GM18505 (cell line): ENCODE results near the gene EFHC2.

ENCODE experiments used
- ATAC-seq: cut with Tn5 transposase; IDR thresholded peaks from one replicate; pipeline ENCODE4 v1.9.1; 2021; ENCODE audit not compliant: unreplicated experiment
- POLR2A ChIP-seq: IDR thresholded peaks from 4 replicates; pipeline ENCODE4 v1.6.1; 2011; ENCODE audit warnings: borderline replicate concordance; ENCODE audit not compliant: insufficient read depth, insufficient read length; ENCODE audit errors: extremely low read depth

The EFHC2 gene

DNA sequence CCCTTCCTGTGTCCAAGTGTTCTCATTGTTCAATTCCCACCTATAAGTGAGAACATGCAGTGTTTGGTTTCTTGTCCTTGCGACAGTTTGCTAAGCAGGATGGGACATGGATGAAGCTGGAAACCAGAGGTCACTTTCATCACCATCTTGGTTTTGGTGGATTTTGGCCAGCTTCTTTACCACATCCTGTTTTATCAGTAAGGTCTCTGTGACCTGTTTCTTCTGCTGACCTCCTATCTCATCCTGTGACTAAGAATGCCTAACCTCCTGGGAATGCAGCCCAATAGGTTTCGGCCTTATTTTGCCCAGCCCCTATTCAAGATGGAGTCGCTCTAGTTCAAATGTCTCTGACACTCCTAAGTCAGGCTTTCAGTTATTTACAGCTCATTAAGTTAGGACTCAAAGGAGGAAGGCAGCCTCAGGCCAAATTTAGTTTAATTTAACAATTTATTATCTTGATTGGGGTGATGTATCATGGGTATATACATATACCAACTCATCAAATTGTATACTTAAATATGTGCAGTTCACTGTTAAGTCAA, 200.3 kb downstream of the EFHC2 start:
- TF ChIP-seq POLR2A = no peak
- ATAC-seq = no peak

DNA sequence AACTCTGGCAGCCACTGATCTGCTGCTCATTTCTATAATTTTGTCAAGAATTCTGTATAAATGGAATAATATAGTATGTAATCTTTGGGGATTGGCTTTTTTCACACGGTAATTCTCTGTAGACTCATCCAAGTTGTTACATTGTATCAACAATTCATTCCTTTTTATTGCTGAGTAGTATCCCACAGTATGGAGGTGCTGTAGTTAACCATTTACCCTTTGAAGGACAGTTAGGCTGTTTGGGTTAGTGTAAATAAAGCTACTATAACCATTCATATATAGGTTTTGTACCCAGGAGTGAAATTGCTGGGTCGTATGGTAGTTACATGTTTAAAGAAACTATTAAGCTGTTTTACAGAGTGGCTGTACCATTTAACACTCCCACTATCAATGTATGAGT, 213.3 kb downstream of the EFHC2 start:
- no peak for TF ChIP-seq POLR2A
- ATAC-seq = no peak

DNA sequence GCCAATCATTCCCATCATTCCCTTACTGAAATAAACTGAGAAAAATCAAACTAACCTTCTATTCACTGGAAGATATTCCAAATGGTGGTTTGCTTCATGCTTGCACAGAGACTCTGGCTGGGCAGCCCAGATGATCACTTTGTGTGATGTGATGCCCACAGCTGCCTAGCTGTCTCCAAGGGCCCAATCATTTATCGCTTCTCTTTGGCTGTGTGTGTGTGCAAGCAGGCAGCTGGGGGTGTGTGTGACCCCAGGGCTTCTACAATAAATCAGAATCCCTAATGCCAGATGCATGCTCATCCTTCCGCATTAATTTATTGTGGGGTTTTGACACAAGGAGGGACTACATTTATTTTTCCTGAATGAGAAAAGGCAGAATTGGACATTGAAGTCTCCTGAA, 230.1 kb downstream of the EFHC2 start:
- no peak for ATAC-seq
- TF ChIP-seq POLR2A = no peak

DNA sequence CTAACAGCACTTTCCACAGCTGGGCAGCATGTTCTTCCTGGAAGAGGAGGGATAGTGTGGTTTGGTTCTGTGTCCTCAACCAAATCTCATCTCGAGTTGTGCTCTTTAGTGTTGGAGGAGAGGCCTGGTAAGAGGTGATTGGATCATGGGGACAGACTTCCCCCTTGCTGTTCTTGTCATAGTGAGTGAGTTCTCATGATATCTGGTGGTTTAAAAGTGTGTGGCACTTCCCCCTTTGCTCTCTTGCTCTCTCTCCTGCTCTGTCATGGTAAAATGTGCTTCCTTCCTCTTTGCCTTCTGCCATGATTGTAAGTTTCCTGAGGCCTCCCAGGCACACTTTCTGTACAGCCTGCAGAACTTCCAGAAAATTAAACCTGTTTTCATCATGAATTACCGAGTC, 236.6 kb downstream of the EFHC2 start:
- no peak for TF ChIP-seq POLR2A
- no peak for ATAC-seq

DNA sequence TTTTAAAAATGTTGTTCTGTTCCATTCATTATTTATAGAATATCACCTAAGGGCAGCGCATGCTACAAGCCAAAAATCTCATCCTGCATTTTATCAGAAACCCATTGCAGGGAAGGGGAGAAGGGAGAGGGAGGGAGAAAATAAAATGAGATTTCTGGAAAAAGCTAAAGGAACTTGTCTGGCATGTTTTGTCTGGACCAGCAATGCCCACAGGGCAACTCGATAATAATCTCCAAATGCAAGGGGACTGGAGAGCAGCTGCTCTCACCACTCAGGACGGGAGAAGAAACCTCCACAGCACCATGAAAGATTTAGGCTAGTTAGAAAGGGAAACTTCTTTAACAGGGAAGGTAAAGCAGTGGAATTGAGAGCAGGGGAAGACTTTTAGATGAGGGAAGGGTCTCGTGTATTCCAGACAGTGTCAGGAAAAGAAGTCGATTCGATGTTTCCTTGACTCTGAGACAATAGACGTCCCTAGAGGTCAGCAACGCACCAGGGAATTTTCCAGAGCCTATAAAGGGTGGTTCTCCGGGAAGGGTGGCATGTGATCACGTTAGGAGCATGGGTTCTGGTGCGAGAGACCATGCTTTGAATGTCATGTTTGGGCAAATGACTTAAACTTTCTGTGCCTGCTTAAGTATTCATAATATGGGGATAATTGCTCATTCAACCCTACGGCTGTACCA, 238.1 kb downstream of the EFHC2 start:
- TF ChIP-seq POLR2A = no peak

DNA sequence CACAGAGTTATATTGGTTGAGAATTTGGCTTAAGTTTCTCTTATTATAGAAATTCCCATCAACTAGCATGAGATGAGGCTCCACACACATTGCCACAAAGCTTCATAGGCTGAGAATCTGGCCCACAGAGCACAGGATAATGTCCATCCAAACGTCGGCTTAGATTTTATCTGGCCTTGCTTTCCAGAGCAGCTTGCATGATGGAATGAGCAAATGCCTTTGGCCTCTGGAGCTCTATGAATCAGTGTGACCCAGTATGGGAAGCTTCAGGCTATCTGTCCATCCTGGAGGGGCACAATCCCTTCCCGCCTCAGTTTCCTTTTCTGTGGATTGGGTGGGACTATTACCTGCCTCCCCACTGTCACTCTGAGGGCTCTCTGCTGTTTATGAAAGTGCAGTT, 238.8 kb downstream of the EFHC2 start:
- TF ChIP-seq POLR2A = no peak
- no peak for ATAC-seq

More for the DNA sequence above, 238.1 kb downstream of the EFHC2 start:
- no peak for ATAC-seq

DNA sequence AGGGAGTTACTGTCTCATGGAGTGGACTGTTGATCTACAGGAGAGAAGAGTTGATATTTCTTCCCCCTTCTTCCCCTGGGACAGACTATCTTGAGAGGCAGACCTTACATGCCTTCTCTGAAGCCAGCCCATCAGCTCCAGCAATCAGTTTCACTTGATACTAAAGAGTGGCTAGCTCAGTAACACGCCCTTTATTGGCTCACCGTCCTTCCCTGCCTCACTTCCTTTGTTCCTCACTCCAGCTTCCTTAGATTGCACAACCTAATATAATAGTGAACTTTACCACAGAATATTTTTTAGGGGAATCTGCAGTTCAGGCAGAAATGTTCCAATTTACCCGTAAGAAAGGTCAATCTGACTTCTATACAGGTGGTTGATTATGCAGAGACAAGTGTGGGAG, 242.2 kb downstream of the EFHC2 start:
- no peak for ATAC-seq
- no peak for TF ChIP-seq POLR2A

DNA sequence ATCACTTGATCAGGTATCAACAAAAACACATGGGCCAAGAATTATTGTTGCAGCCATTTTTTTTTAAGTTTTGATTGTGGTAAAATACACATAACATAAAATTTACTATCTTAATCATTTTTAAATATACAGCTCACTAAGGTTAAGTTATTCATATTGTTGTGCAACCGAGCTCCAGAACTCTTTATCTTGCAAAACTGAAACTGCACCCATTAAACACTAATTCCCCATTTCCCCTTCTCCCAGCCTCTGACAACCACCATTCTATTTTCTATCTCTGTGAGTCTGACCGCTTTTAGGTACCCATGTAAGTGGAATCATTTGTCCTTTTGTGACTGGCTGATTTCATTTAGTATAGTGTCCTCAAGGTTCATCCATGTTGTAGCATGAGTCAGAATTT, 244.1 kb downstream of the EFHC2 start:
- ATAC-seq = no peak
- no peak for TF ChIP-seq POLR2A
